Prostate gland (tissue), 2 donors: Measurements from ENCODE around the gene SBF1.

Experiments
- CTCF ChIP-seq, 4 experiments: fragments of 200-600 bp in 2 of 4; fragments of 450-650 bp in 2 of 4; sonication (generic) in 2 of 4; IDR thresholded peaks; 1 replicate in 3 of 4; 2 replicates in 1 of 4; pipeline ENCODE4 v1.5.1; 2016 to 2019; ENCODE audit warnings: antibody characterized with exemption in 4 of 4, mild to moderate bottlenecking in 2 of 4, moderate library complexity in 2 of 4
- POLR2A ChIP-seq: fragments of 450-650 bp; IDR thresholded peaks from one replicate; pipeline ENCODE4 v1.6.1; 2016; ENCODE audit warnings: antibody characterized with exemption, mild to moderate bottlenecking
- POLR2AphosphoS5 ChIP-seq: sonication (generic); formaldehyde crosslinking; IDR thresholded peaks from one replicate; pipeline ENCODE4 v1.6.1; 2017; ENCODE audit warnings: antibody characterized with exemption

- TF ChIP-seq CTCF (IDR thresholded peaks at IDR 0.05) (no peak), POLR2AphosphoS5 (no peak), POLR2A (no peak)
Measured at GRCh38 chr22:50516891-50517290, 42.1 kb upstream of the SBF1 start.
